GM23338 (cell line): Measurements from ENCODE around the gene ELOVL4. TPM values are rescaled to one million over a fixed set of nuclear protein-coding genes. Genes with fewer than 3 reads are reported as not detected.

Experiments used
- CREB1 ChIP-seq: fragments of 250-450 bp; sonication (Bioruptor Pico); IDR thresholded peaks from 2 replicates; pipeline ENCODE4 v1.5.0; 2020; ENCODE audit warnings: low read depth, mild to moderate bottlenecking, moderate library complexity
- EZH2 ChIP-seq: fragments of 200-600 bp; sonication (generic); IDR thresholded peaks from one replicate; pipeline ENCODE4 v1.8.0; 2017; ENCODE audit warnings: antibody characterized with exemption, mild to moderate bottlenecking, low read depth; ENCODE audit not compliant: unreplicated experiment
- NANOG ChIP-seq: IDR thresholded peaks from 2 replicates; pipeline ENCODE4 v1.6.1; 2016; ENCODE audit warnings: antibody characterized with exemption, borderline replicate concordance
- POLR2AphosphoS5 ChIP-seq: IDR thresholded peaks from 2 replicates; pipeline ENCODE4 v1.6.1; 2016; ENCODE audit warnings: antibody characterized with exemption, low read depth
- STAT1 ChIP-seq: IDR thresholded peaks from one replicate; pipeline ENCODE4 v1.6.1; 2016; ENCODE audit warnings: antibody characterized with exemption; ENCODE audit not compliant: unreplicated experiment
- ZNF114 ChIP-seq: fragments of 250-450 bp; sonication (Bioruptor Pico); IDR thresholded peaks from 2 replicates; pipeline ENCODE4 v1.5.0; 2020; ENCODE audit warnings: mild to moderate bottlenecking, moderate library complexity
- polyA plus RNA-seq: library from polyadenylated mRNA; unstranded; fragments of >200 nt; fragmentation: Nextera tagmentation; extraction: Ambion mirVana; gene quantifications from 2 replicates; pipeline ENCODE4 v1.2.1, GENCODE V29; 2016
- total RNA-seq: library from RNA; depleted of rRNA; stranded (reverse); fragments of >200 nt; shearing (Covaris generic); gene quantifications from 2 replicates; pipeline ENCODE4 v1.2.3, GENCODE V29; 2014
- TF ChIP-seq, protein P1 (sequence below): fragments of 250-450 bp; sonication (Bioruptor Pico); IDR thresholded peaks from 2 replicates; pipeline ENCODE4 v1.5.0; 2020; ENCODE audit warnings: mild to moderate bottlenecking, moderate library complexity
- TF ChIP-seq, protein P2 (sequence below): IDR thresholded peaks from one replicate; pipeline ENCODE4 v1.6.1; 2018; ENCODE audit warnings: antibody characterized with exemption; ENCODE audit not compliant: unreplicated experiment
- TF ChIP-seq, protein P3 (sequence below): IDR thresholded peaks from 2 replicates; pipeline ENCODE4 v1.6.1; 2016; ENCODE audit warnings: antibody characterized with exemption

ELOVL4 gene
- total and polyA plus RNA-seq, 2 experiments from 2014 or later, result 13.3 to 16.8 TPM

DNA sequence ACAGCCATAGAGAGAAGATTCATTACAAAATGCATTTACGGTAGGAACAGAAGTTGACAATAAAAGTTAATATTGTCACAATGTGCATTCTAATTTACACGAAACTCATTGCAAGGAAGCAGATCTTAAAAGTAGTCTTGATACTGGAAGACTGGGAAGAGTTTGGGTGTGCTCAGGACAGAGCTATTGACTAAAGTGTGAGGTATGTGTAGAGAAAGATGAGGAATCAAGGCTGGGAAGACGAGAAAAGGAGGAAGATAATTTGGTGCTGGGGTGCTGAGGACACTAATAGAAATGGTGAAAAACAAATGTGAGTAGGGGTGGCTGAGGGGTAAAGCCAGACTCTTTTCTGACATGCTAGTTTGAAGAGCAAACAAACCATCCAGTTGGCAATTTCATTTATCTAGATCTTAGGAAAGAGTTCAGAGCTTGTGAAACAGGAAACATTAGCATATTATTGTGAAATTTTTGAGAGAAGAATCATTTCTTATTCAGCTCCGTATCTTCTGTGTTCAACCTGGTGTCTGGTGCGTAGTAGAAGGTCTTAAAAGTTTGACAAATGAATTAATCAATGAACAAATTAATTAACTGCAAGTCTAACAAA lies 72.7 kb downstream of the ELOVL4 start (continued):
- TF ChIP-seq, protein P1, sequence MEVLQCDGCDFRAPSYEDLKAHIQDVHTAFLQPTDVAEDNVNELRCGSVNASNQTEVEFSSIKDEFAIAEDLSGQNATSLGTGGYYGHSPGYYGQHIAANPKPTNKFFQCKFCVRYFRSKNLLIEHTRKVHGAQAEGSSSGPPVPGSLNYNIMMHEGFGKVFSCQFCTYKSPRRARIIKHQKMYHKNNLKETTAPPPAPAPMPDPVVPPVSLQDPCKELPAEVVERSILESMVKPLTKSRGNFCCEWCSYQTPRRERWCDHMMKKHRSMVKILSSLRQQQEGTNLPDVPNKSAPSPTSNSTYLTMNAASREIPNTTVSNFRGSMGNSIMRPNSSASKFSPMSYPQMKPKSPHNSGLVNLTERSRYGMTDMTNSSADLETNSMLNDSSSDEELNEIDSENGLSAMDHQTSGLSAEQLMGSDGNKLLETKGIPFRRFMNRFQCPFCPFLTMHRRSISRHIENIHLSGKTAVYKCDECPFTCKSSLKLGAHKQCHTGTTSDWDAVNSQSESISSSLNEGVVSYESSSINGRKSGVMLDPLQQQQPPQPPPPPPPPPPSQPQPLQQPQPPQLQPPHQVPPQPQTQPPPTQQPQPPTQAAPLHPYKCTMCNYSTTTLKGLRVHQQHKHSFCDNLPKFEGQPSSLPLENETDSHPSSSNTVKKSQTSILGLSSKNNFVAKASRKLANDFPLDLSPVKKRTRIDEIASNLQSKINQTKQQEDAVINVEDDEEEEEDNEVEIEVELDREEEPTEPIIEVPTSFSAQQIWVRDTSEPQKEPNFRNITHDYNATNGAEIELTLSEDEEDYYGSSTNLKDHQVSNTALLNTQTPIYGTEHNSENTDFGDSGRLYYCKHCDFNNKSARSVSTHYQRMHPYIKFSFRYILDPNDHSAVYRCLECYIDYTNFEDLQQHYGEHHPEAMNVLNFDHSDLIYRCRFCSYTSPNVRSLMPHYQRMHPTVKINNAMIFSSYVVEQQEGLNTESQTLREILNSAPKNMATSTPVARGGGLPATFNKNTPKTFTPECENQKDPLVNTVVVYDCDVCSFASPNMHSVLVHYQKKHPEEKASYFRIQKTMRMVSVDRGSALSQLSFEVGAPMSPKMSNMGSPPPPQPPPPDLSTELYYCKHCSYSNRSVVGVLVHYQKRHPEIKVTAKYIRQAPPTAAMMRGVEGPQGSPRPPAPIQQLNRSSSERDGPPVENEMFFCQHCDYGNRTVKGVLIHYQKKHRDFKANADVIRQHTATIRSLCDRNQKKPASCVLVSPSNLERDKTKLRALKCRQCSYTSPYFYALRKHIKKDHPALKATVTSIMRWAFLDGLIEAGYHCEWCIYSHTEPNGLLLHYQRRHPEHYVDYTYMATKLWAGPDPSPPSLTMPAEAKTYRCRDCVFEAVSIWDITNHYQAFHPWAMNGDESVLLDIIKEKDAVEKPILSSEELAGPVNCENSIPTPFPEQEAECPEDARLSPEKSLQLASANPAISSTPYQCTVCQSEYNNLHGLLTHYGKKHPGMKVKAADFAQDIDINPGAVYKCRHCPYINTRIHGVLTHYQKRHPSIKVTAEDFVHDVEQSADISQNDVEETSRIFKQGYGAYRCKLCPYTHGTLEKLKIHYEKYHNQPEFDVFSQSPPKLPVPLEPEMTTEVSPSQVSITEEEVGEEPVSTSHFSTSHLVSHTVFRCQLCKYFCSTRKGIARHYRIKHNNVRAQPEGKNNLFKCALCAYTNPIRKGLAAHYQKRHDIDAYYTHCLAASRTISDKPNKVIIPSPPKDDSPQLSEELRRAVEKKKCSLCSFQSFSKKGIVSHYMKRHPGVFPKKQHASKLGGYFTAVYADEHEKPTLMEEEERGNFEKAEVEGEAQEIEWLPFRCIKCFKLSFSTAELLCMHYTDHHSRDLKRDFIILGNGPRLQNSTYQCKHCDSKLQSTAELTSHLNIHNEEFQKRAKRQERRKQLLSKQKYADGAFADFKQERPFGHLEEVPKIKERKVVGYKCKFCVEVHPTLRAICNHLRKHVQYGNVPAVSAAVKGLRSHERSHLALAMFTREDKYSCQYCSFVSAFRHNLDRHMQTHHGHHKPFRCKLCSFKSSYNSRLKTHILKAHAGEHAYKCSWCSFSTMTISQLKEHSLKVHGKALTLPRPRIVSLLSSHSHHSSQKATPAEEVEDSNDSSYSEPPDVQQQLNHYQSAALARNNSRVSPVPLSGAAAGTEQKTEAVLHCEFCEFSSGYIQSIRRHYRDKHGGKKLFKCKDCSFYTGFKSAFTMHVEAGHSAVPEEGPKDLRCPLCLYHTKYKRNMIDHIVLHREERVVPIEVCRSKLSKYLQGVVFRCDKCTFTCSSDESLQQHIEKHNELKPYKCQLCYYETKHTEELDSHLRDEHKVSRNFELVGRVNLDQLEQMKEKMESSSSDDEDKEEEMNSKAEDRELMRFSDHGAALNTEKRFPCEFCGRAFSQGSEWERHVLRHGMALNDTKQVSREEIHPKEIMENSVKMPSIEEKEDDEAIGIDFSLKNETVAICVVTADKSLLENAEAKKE, result no peak
- TF ChIP-seq POLR2AphosphoS5 (no peak), STAT1 (no peak), CREB1 (CRISPR knock-in tag) (no peak), EZH2 (no peak), ZNF114 (CRISPR knock-in tag) (no peak), NANOG (no peak)
- TF ChIP-seq, protein P2, sequence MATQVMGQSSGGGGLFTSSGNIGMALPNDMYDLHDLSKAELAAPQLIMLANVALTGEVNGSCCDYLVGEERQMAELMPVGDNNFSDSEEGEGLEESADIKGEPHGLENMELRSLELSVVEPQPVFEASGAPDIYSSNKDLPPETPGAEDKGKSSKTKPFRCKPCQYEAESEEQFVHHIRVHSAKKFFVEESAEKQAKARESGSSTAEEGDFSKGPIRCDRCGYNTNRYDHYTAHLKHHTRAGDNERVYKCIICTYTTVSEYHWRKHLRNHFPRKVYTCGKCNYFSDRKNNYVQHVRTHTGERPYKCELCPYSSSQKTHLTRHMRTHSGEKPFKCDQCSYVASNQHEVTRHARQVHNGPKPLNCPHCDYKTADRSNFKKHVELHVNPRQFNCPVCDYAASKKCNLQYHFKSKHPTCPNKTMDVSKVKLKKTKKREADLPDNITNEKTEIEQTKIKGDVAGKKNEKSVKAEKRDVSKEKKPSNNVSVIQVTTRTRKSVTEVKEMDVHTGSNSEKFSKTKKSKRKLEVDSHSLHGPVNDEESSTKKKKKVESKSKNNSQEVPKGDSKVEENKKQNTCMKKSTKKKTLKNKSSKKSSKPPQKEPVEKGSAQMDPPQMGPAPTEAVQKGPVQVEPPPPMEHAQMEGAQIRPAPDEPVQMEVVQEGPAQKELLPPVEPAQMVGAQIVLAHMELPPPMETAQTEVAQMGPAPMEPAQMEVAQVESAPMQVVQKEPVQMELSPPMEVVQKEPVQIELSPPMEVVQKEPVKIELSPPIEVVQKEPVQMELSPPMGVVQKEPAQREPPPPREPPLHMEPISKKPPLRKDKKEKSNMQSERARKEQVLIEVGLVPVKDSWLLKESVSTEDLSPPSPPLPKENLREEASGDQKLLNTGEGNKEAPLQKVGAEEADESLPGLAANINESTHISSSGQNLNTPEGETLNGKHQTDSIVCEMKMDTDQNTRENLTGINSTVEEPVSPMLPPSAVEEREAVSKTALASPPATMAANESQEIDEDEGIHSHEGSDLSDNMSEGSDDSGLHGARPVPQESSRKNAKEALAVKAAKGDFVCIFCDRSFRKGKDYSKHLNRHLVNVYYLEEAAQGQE, result no peak
- TF ChIP-seq, protein P3, sequence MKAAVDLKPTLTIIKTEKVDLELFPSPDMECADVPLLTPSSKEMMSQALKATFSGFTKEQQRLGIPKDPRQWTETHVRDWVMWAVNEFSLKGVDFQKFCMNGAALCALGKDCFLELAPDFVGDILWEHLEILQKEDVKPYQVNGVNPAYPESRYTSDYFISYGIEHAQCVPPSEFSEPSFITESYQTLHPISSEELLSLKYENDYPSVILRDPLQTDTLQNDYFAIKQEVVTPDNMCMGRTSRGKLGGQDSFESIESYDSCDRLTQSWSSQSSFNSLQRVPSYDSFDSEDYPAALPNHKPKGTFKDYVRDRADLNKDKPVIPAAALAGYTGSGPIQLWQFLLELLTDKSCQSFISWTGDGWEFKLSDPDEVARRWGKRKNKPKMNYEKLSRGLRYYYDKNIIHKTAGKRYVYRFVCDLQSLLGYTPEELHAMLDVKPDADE, result no peak
